ENCODE results near the gene MLF2. TPM values are rescaled to one million over a fixed set of nuclear protein-coding genes. Genes with fewer than 3 reads are reported as not detected.

Gene MLF2
- total and polyA plus RNA-seq, 2 of the 13 experiments (the other 11 are each of a cell fraction or from before 2014, with no cell fraction given), result 88.1 to 167 TPM

DNA sequence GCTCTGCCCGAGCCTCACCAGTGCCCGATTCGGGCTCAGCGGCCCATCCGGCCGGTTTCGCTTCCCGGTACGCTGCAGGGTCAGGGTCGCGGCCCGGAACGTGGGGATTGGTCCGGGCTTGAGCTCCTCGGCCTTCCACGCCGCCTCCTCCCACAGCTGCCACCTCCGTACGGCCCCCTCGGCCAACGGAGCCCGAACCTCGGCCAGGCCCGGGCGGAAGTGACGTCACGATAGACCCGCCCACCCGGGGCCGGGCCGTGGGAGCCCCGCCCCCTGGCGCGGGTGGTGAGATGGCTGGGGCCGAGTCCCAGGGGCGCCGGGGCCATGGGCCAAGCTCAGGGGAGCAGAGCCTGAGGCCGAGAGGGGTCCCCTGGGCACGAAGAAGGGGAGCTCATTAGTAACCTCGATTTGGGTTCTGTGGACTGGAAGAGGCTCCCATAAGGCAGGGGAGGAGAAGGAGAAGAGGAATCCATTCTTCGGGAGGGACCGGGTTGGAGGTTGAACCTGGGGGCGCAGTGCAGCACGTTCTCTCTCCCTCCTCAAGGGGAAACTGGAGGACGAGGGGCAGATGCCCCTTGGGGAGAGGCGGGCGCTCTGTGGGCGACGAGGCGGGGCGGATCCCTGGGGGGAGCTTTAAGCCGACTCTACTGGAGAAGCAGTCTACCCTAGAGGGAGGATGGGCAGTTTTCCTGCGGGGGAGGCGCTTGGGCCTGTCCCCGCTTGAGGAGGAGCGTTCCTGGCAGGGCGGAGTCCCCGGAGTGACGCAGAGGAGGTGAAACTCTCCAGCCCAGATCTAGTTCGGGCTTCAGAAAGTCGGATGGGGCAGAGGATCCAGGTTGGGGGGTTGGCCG, at the start of gene MLF2 (continued):
- TF ChIP-seq SYNCRIP (IDR thresholded peaks at IDR 0.05; ENCODE audit: insufficient read depth, low read depth, low read length) (no peak), ATF7-NPFF (CRISPR knock-in tag; IDR thresholded peaks at IDR 0.05; ENCODE audit: low read depth) (peak; percentile 74), MAFF (IDR thresholded peaks at IDR 0.05; ENCODE audit: low read depth, low read length) (no peak), FOSL1 (CRISPR knock-in tag; IDR thresholded peaks at IDR 0.05; ENCODE audit: borderline replicate concordance) (no peak), SCMH1 (CRISPR knock-in tag; IDR thresholded peaks at IDR 0.05; ENCODE audit: borderline replicate concordance) (no peak), FOXC1 (CRISPR knock-in tag; IDR thresholded peaks at IDR 0.05; ENCODE audit: borderline replicate concordance) (peak; percentile 92), MXD4 (CRISPR knock-in tag; IDR thresholded peaks at IDR 0.05) (peak; percentile 62; the same call in 1 of the 2 replicates), ZBTB3 (CRISPR knock-in tag; IDR thresholded peaks at IDR 0.05; ENCODE audit: borderline replicate concordance, low read depth) (no peak; the same call in 1 of the 2 replicates), BRD4 (CRISPR knock-in tag; IDR thresholded peaks at IDR 0.05) (peak; percentile 65), ZNF766 (CRISPR knock-in tag; IDR thresholded peaks at IDR 0.05; ENCODE audit: borderline replicate concordance) (0 out of 2 replicates have a peak, but pooled peaks have one; percentile 52), NR2F2 (IDR thresholded peaks at IDR 0.05; ENCODE audit: borderline replicate concordance, low read depth) (no peak), ZNF567 (CRISPR knock-in tag; IDR thresholded peaks at IDR 0.05; ENCODE audit: borderline replicate concordance) (no peak; the same call in 1 of the 2 replicates), TP53 (CRISPR knock-in tag; conservative IDR thresholded peaks at IDR 0.05) (no peak), ZNF354B (CRISPR knock-in tag; IDR thresholded peaks at IDR 0.05) (no peak), ZNF652 (CRISPR knock-in tag; IDR thresholded peaks at IDR 0.05; ENCODE audit: borderline replicate concordance, low read depth) (no peak)
- TF ChIP-seq, protein P1, sequence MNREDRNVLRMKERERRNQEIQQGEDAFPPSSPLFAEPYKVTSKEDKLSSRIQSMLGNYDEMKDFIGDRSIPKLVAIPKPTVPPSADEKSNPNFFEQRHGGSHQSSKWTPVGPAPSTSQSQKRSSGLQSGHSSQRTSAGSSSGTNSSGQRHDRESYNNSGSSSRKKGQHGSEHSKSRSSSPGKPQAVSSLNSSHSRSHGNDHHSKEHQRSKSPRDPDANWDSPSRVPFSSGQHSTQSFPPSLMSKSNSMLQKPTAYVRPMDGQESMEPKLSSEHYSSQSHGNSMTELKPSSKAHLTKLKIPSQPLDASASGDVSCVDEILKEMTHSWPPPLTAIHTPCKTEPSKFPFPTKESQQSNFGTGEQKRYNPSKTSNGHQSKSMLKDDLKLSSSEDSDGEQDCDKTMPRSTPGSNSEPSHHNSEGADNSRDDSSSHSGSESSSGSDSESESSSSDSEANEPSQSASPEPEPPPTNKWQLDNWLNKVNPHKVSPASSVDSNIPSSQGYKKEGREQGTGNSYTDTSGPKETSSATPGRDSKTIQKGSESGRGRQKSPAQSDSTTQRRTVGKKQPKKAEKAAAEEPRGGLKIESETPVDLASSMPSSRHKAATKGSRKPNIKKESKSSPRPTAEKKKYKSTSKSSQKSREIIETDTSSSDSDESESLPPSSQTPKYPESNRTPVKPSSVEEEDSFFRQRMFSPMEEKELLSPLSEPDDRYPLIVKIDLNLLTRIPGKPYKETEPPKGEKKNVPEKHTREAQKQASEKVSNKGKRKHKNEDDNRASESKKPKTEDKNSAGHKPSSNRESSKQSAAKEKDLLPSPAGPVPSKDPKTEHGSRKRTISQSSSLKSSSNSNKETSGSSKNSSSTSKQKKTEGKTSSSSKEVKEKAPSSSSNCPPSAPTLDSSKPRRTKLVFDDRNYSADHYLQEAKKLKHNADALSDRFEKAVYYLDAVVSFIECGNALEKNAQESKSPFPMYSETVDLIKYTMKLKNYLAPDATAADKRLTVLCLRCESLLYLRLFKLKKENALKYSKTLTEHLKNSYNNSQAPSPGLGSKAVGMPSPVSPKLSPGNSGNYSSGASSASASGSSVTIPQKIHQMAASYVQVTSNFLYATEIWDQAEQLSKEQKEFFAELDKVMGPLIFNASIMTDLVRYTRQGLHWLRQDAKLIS (CRISPR knock-in tag; IDR thresholded peaks at IDR 0.05), result no peak
- TF ChIP-seq, protein P2, sequence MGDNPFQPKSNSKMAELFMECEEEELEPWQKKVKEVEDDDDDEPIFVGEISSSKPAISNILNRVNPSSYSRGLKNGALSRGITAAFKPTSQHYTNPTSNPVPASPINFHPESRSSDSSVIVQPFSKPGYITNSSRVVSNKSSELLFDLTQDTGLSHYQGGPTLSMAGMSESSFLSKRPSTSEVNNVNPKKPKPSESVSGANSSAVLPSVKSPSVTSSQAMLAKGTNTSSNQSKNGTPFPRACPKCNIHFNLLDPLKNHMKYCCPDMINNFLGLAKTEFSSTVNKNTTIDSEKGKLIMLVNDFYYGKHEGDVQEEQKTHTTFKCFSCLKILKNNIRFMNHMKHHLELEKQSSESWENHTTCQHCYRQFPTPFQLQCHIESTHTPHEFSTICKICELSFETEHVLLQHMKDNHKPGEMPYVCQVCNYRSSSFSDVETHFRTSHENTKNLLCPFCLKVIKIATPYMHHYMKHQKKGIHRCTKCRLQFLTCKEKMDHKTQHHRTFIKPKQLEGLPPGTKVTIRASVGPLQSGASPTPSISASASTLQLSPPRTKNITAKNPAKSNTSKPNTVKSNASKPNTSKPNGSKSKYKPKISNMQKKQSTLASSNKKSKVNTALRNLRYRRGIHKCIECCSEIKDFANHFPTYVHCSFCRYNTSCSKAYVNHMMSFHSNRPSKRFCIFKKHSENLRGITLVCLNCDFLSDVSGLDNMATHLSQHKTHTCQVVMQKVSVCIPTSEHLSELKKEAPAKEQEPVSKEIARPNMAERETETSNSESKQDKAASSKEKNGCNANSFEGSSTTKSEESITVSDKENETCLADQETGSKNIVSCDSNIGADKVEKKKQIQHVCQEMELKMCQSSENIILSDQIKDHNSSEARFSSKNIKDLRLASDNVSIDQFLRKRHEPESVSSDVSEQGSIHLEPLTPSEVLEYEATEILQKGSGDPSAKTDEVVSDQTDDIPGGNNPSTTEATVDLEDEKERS (CRISPR knock-in tag; IDR thresholded peaks at IDR 0.05), result peak; percentile 55; the same call in 1 of the 2 replicates
- TF ChIP-seq, protein P3, sequence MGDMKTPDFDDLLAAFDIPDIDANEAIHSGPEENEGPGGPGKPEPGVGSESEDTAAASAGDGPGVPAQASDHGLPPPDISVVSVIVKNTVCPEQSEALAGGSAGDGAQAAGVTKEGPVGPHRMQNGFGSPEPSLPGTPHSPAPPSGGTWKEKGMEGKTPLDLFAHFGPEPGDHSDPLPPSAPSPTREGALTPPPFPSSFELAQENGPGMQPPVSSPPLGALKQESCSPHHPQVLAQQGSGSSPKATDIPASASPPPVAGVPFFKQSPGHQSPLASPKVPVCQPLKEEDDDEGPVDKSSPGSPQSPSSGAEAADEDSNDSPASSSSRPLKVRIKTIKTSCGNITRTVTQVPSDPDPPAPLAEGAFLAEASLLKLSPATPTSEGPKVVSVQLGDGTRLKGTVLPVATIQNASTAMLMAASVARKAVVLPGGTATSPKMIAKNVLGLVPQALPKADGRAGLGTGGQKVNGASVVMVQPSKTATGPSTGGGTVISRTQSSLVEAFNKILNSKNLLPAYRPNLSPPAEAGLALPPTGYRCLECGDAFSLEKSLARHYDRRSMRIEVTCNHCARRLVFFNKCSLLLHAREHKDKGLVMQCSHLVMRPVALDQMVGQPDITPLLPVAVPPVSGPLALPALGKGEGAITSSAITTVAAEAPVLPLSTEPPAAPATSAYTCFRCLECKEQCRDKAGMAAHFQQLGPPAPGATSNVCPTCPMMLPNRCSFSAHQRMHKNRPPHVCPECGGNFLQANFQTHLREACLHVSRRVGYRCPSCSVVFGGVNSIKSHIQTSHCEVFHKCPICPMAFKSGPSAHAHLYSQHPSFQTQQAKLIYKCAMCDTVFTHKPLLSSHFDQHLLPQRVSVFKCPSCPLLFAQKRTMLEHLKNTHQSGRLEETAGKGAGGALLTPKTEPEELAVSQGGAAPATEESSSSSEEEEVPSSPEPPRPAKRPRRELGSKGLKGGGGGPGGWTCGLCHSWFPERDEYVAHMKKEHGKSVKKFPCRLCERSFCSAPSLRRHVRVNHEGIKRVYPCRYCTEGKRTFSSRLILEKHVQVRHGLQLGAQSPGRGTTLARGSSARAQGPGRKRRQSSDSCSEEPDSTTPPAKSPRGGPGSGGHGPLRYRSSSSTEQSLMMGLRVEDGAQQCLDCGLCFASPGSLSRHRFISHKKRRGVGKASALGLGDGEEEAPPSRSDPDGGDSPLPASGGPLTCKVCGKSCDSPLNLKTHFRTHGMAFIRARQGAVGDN (CRISPR knock-in tag; IDR thresholded peaks at IDR 0.05), result peak; percentile 90
